ENCODE measurements around the gene DOCK4. TPM values are rescaled to one million over a fixed set of nuclear protein-coding genes. Genes with fewer than 3 reads are reported as not detected.

DOCK4 gene
- total and polyA plus RNA-seq, 4 donors, result 40.3 to 95.0 (median 56.4) TPM

- WGBS (ENCODE audit: insufficient coverage), result no CpG with 5 or more reads among the region's 1 CpG
- H3K4me1 ChIP-seq (ENCODE audit: control insufficient read depth, insufficient read depth, low read length), result no peaks in the 10 kb centered on the region
- H3K36me3 ChIP-seq (ENCODE audit: control insufficient read depth, insufficient read depth, low read length), result peaks cover 12% of the 10 kb centered on the region
- DNase-seq (ENCODE audit: low read depth in 4 of 6, low spot score in 6 of 6), result no peak
- no peaks in the 10 kb centered on the region for H3K27me3 ChIP-seq (ENCODE audit: control insufficient read depth, insufficient read depth, low read length)
- no peak overlapping the region for H3K27ac ChIP-seq (ENCODE audit: low read depth, low read length)
- no peak overlapping the region for H3K4me3 ChIP-seq (ENCODE audit: low read depth, low read length)
- H3K9me3 ChIP-seq (ENCODE audit: control insufficient read depth, insufficient read depth, low read length), result no peaks in the 10 kb centered on the region
Observed at GRCh38 chr7:111985798-111986197, 220.4 kb downstream of the DOCK4 start.

GRCh38 chr7:111982804-111983203 lies 223.4 kb downstream of the DOCK4 start:
- Histone ChIP-seq H3K36me3 (ENCODE audit: control insufficient read depth, insufficient read depth, low read length) (peaks cover 5% of the 10 kb centered on the region), H3K4me1 (ENCODE audit: control insufficient read depth, insufficient read depth, low read length) (no peaks in the 10 kb centered on the region), H3K9me3 (ENCODE audit: control insufficient read depth, insufficient read depth, low read length) (no peaks in the 10 kb centered on the region), H3K27ac (ENCODE audit: low read depth, low read length) (no peak overlapping the region), H3K27me3 (ENCODE audit: control insufficient read depth, insufficient read depth, low read length) (no peaks in the 10 kb centered on the region), H3K4me3 (ENCODE audit: low read depth, low read length) (no peak overlapping the region)
- WGBS (ENCODE audit: insufficient coverage), result no CpG with 5 or more reads among the region's 2 CpGs
- DNase-seq (ENCODE audit: low read depth in 4 of 6, low spot score in 6 of 6), result no peak

GRCh38 chr7:111982133-111982532 lies 224.1 kb downstream of the DOCK4 start:
- Histone ChIP-seq H3K9me3 (ENCODE audit: control insufficient read depth, insufficient read depth, low read length) (no peaks in the 10 kb centered on the region), H3K36me3 (ENCODE audit: control insufficient read depth, insufficient read depth, low read length) (peaks cover 5% of the 10 kb centered on the region), H3K27me3 (ENCODE audit: control insufficient read depth, insufficient read depth, low read length) (no peaks in the 10 kb centered on the region), H3K27ac (ENCODE audit: low read depth, low read length) (no peak overlapping the region), H3K4me3 (ENCODE audit: low read depth, low read length) (no peak overlapping the region), H3K4me1 (ENCODE audit: control insufficient read depth, insufficient read depth, low read length) (no peaks in the 10 kb centered on the region)
- no peak for DNase-seq (ENCODE audit: low read depth in 4 of 6, low spot score in 6 of 6)
- WGBS (ENCODE audit: insufficient coverage), result no CpG with 5 or more reads among the region's 1 CpG

- Histone ChIP-seq H3K36me3 (ENCODE audit: control insufficient read depth, insufficient read depth, low read length) (peaks cover 7% of the 10 kb centered on the region), H3K27me3 (ENCODE audit: control insufficient read depth, insufficient read depth, low read length) (no peaks in the 10 kb centered on the region), H3K4me1 (ENCODE audit: control insufficient read depth, insufficient read depth, low read length) (no peaks in the 10 kb centered on the region), H3K9me3 (ENCODE audit: control insufficient read depth, insufficient read depth, low read length) (no peaks in the 10 kb centered on the region), H3K27ac (ENCODE audit: low read depth, low read length) (no peak overlapping the region), H3K4me3 (ENCODE audit: low read depth, low read length) (no peak overlapping the region)
- no CpG with 5 or more reads among the region's 1 CpG for WGBS (ENCODE audit: insufficient coverage)
- peak in 1 of 6 donors; percentile 35 for DNase-seq (ENCODE audit: low read depth in 4 of 6, low spot score in 6 of 6)
Observed at GRCh38 chr7:111980725-111981124, 225.5 kb downstream of the DOCK4 start.

- no peak overlapping the region for H3K27ac ChIP-seq (ENCODE audit: low read depth, low read length)
- H3K4me1 ChIP-seq (ENCODE audit: control insufficient read depth, insufficient read depth, low read length), result no peaks in the 10 kb centered on the region
- no peak overlapping the region for H3K4me3 ChIP-seq (ENCODE audit: low read depth, low read length)
- no peaks in the 10 kb centered on the region for H3K27me3 ChIP-seq (ENCODE audit: control insufficient read depth, insufficient read depth, low read length)
- H3K36me3 ChIP-seq (ENCODE audit: control insufficient read depth, insufficient read depth, low read length), result peaks cover 8% of the 10 kb centered on the region
- H3K9me3 ChIP-seq (ENCODE audit: control insufficient read depth, insufficient read depth, low read length), result no peaks in the 10 kb centered on the region
- no peak for DNase-seq (ENCODE audit: low read depth in 4 of 6, low spot score in 6 of 6)
- WGBS (ENCODE audit: insufficient coverage), result no CpG with 5 or more reads among the region's 4 CpGs
Observed at GRCh38 chr7:111975346-111975745, 230.9 kb downstream of the DOCK4 start.

- no peaks in the 10 kb centered on the region for H3K4me1 ChIP-seq (ENCODE audit: control insufficient read depth, insufficient read depth, low read length)
- no peaks in the 10 kb centered on the region for H3K27me3 ChIP-seq (ENCODE audit: control insufficient read depth, insufficient read depth, low read length)
- H3K36me3 ChIP-seq (ENCODE audit: control insufficient read depth, insufficient read depth, low read length), result no peaks in the 10 kb centered on the region
- no peak for DNase-seq (ENCODE audit: low read depth in 4 of 6, low spot score in 6 of 6)
- H3K27ac ChIP-seq (ENCODE audit: low read depth, low read length), result no peak overlapping the region
- 94% methylated on average over 4 of the region's 5 CpGs for WGBS (ENCODE audit: insufficient coverage)
- no peak overlapping the region for H3K4me3 ChIP-seq (ENCODE audit: low read depth, low read length)
- H3K9me3 ChIP-seq (ENCODE audit: control insufficient read depth, insufficient read depth, low read length), result no peaks in the 10 kb centered on the region
Observed at GRCh38 chr7:111960984-111961383, 245.2 kb downstream of the DOCK4 start.

- peak in 1 of 6 donors; percentile 16 for DNase-seq (ENCODE audit: low read depth in 4 of 6, low spot score in 6 of 6)
- H3K9me3 ChIP-seq (ENCODE audit: control insufficient read depth, insufficient read depth, low read length), result no peaks in the 10 kb centered on the region
- H3K4me3 ChIP-seq (ENCODE audit: low read depth, low read length), result no peak overlapping the region
- H3K27ac ChIP-seq (ENCODE audit: low read depth, low read length), result no peak overlapping the region
- H3K27me3 ChIP-seq (ENCODE audit: control insufficient read depth, insufficient read depth, low read length), result no peaks in the 10 kb centered on the region
- H3K36me3 ChIP-seq (ENCODE audit: control insufficient read depth, insufficient read depth, low read length), result no peaks in the 10 kb centered on the region
- 34% methylated on average over 2 of the region's 4 CpGs for WGBS (ENCODE audit: insufficient coverage)
- H3K4me1 ChIP-seq (ENCODE audit: control insufficient read depth, insufficient read depth, low read length), result peaks cover 4% of the 10 kb centered on the region
Observed at GRCh38 chr7:111958896-111959295, 247.3 kb downstream of the DOCK4 start.

- H3K27me3 ChIP-seq (ENCODE audit: control insufficient read depth, insufficient read depth, low read length), result no peaks in the 10 kb centered on the region
- H3K27ac ChIP-seq (ENCODE audit: low read depth, low read length), result peak overlapping the region; percentile 16
- no CpG with 5 or more reads among the region's 3 CpGs for WGBS (ENCODE audit: insufficient coverage)
Observed at GRCh38 chr7:111958431-111958830, 247.8 kb downstream of the DOCK4 start.

GRCh38 chr7:111955616-111956015 lies 250.6 kb downstream of the DOCK4 start:
- H3K9me3 ChIP-seq (ENCODE audit: control insufficient read depth, insufficient read depth, low read length), result no peaks in the 10 kb centered on the region
- no CpG with 5 or more reads among the region's 1 CpG for WGBS (ENCODE audit: insufficient coverage)
- no peak overlapping the region for H3K4me3 ChIP-seq (ENCODE audit: low read depth, low read length)
- peaks cover 4% of the 10 kb centered on the region for H3K4me1 ChIP-seq (ENCODE audit: control insufficient read depth, insufficient read depth, low read length)
- H3K27me3 ChIP-seq (ENCODE audit: control insufficient read depth, insufficient read depth, low read length), result no peaks in the 10 kb centered on the region
- no peaks in the 10 kb centered on the region for H3K36me3 ChIP-seq (ENCODE audit: control insufficient read depth, insufficient read depth, low read length)
- no peak for DNase-seq (ENCODE audit: low read depth in 4 of 6, low spot score in 6 of 6)
- no peak overlapping the region for H3K27ac ChIP-seq (ENCODE audit: low read depth, low read length)

More at GRCh38 chr7:111958431-111958830, 247.8 kb downstream of the DOCK4 start:
- no peak for DNase-seq (ENCODE audit: low read depth in 4 of 6, low spot score in 6 of 6)
- H3K4me1 ChIP-seq (ENCODE audit: control insufficient read depth, insufficient read depth, low read length), result peaks cover 4% of the 10 kb centered on the region
- no peaks in the 10 kb centered on the region for H3K9me3 ChIP-seq (ENCODE audit: control insufficient read depth, insufficient read depth, low read length)
- H3K4me3 ChIP-seq (ENCODE audit: low read depth, low read length), result no peak overlapping the region
- no peaks in the 10 kb centered on the region for H3K36me3 ChIP-seq (ENCODE audit: control insufficient read depth, insufficient read depth, low read length)

- WGBS (ENCODE audit: insufficient coverage), result 72% methylated on average over 9 of the region's 15 CpGs
- H3K36me3 ChIP-seq (ENCODE audit: control insufficient read depth, insufficient read depth, low read length), result no peaks in the 10 kb centered on the region
- no peaks in the 10 kb centered on the region for H3K9me3 ChIP-seq (ENCODE audit: control insufficient read depth, insufficient read depth, low read length)
- H3K4me1 ChIP-seq (ENCODE audit: control insufficient read depth, insufficient read depth, low read length), result peaks cover 4% of the 10 kb centered on the region
- H3K4me3 ChIP-seq (ENCODE audit: low read depth, low read length), result no peak overlapping the region
- no peak overlapping the region for H3K27ac ChIP-seq (ENCODE audit: low read depth, low read length)
- H3K27me3 ChIP-seq (ENCODE audit: control insufficient read depth, insufficient read depth, low read length), result no peaks in the 10 kb centered on the region
- DNase-seq (ENCODE audit: low read depth in 4 of 6, low spot score in 6 of 6), result no peak
Observed at GRCh38 chr7:111954474-111955381, 251.5 kb downstream of the DOCK4 start.
